H1 (cell line): Measurements from ENCODE around the gene PDZD2. TPM values are rescaled to one million over a fixed set of nuclear protein-coding genes. Genes with fewer than 3 reads are reported as not detected.

ENCODE experiments used
- CTCF ChIA-PET: fragments of 300-600 bp; sonication (Branson Sonifier 250); formaldehyde crosslinking; loops from one replicate; lab custom pipeline; 2021; ENCODE audit not compliant: partially characterized antibody; lab: Charles Lee
- POLR2A ChIA-PET: fragments of 300-600 bp; sonication (Branson Sonifier 250); formaldehyde crosslinking; loops from one replicate; lab custom pipeline; 2021; ENCODE audit warnings: inconsistent platforms; ENCODE audit not compliant: partially characterized antibody; lab: Charles Lee
- DNase-seq, 2 experiments: peaks; one replicate each; pipeline versions ENCODE4 v3.0.0 to v3.0.0-alpha.2; 2010 to 2022; ENCODE audit warnings: low spot score in 2 of 2, low read depth in 1 of 2, mixed read lengths in 1 of 2
- FAIRE-seq: peaks from 2 replicates; lab custom pipeline; 2011; peaks lifted over from hg19 to GRCh38; lab: Jason Lieb, UNC
- H2AFZ ChIP-seq: 2 replicates; pipeline ENCODE4 v1.8.1; 2012; ENCODE audit warnings: low read length, inconsistent platforms
- H2AK5ac ChIP-seq: 2 replicates; pipeline ENCODE4 v1.6.1; 2013; ENCODE audit warnings: low read depth, low read length
- H2BK120ac ChIP-seq: replicated peaks from 2 replicates; pipeline ENCODE3; 2013; ENCODE audit warnings: low read depth, low read length, inconsistent platforms
- H2BK12ac ChIP-seq: 2 replicates; pipeline ENCODE4 v1.6.1; 2013; ENCODE audit warnings: low read depth, low read length
- H2BK15ac ChIP-seq: 2 replicates; pipeline ENCODE4 v1.6.1; 2013; ENCODE audit warnings: low read length
- H2BK20ac ChIP-seq: 2 replicates; pipeline ENCODE4 v1.6.1; 2013; ENCODE audit warnings: low read length
- H2BK5ac ChIP-seq: 2 replicates; pipeline ENCODE4 v1.6.1; 2013; ENCODE audit warnings: low read depth, low read length
- H3K14ac ChIP-seq: 2 replicates; pipeline ENCODE4 v1.6.1; 2013; ENCODE audit warnings: inconsistent platforms; ENCODE audit not compliant: insufficient read length
- H3K18ac ChIP-seq: 2 replicates; pipeline ENCODE4 v1.6.1; 2013; ENCODE audit warnings: low read length; ENCODE audit errors: extremely low read depth
- H3K23ac ChIP-seq: 2 replicates; pipeline ENCODE4 v1.6.1; 2013; ENCODE audit warnings: inconsistent platforms; ENCODE audit not compliant: insufficient read length
- H3K23me2 ChIP-seq: 2 replicates; pipeline ENCODE4 v1.6.1; 2013; ENCODE audit warnings: low read depth, low read length
- H3K27ac ChIP-seq: 2 replicates; pipeline ENCODE4 v1.6.1; 2011; ENCODE audit warnings: low read depth, low read length, inconsistent platforms
- H3K27me3 ChIP-seq, 4 experiments: replicated peaks in 1 of 4; 1 replicate in 1 of 4; 2 replicates in 3 of 4; pipeline versions ENCODE4 v1.6.1 to v1.8.1; 2011 to 2013; ENCODE audit warnings: low read length in 3 of 4, mild to moderate bottlenecking in 3 of 4, inconsistent platforms in 2 of 4, mixed read lengths in 2 of 4, moderate library complexity in 1 of 4; ENCODE audit not compliant: control insufficient read depth in 3 of 4, insufficient read depth in 3 of 4; ENCODE audit errors: extremely low read depth in 1 of 4
- H3K36me3 ChIP-seq, 4 experiments: 2 replicates each; pipeline versions ENCODE4 v1.6.1 to v1.8.1; 2011 to 2013; ENCODE audit warnings: mild to moderate bottlenecking in 4 of 4, low read length in 3 of 4, moderate library complexity in 2 of 4, control low read depth in 1 of 4, inconsistent platforms in 1 of 4; ENCODE audit not compliant: insufficient read depth in 4 of 4, control insufficient read depth in 2 of 4
- H3K4ac ChIP-seq: replicated peaks from 2 replicates; pipeline ENCODE3; 2013; ENCODE audit warnings: low read length, low read depth, mixed read lengths, inconsistent platforms; ENCODE audit not compliant: insufficient read length
- H3K4me1 ChIP-seq, 4 experiments: replicated peaks in 1 of 4; 1 replicate in 1 of 4; 2 replicates in 3 of 4; pipeline versions ENCODE4 v1.6.1 to v1.8.1; 2011 to 2013; ENCODE audit warnings: low read length in 3 of 4, inconsistent platforms in 2 of 4, mixed read lengths in 1 of 4; ENCODE audit not compliant: insufficient read depth in 4 of 4, control insufficient read depth in 3 of 4
- H3K4me2 ChIP-seq, 2 experiments: 2 replicates each; pipeline versions ENCODE4 v1.6.1 to v1.8.1; 2011 to 2013; ENCODE audit warnings: low read depth in 2 of 2, low read length in 2 of 2, control low read depth in 1 of 2, inconsistent platforms in 1 of 2, mild to moderate bottlenecking in 1 of 2; ENCODE audit not compliant: insufficient read depth in 1 of 2
- H3K4me3 ChIP-seq, 4 experiments: fragments of 200-600, 300-600 bp in 1 of 4; sonication (generic), shearing (Covaris generic), sonication (Bioruptor Twin) in 1 of 4; 2 replicates each; pipeline versions ENCODE4 v1.5.1 to v1.8.1; 2011 to 2016; ENCODE audit warnings: low read length in 4 of 4, low read depth in 3 of 4, control low read depth in 2 of 4, inconsistent platforms in 2 of 4, mild to moderate bottlenecking in 2 of 4, mixed read lengths in 1 of 4, moderate library complexity in 1 of 4; ENCODE audit not compliant: insufficient read depth in 2 of 4; ENCODE audit errors: extremely low read depth in 1 of 4
- H3K56ac ChIP-seq: replicated peaks from 2 replicates; pipeline ENCODE3; 2013; ENCODE audit warnings: low read depth, mild to moderate bottlenecking, mixed read lengths, low read length, inconsistent platforms; ENCODE audit not compliant: insufficient read length
- H3K79me1 ChIP-seq: 2 replicates; pipeline ENCODE4 v1.6.1; 2013; ENCODE audit warnings: low read depth, low read length, control low read depth
- H3K79me2 ChIP-seq, 2 experiments: 2 replicates each; pipeline versions ENCODE4 v1.6.1 to v1.8.1; 2012 to 2013; ENCODE audit warnings: low read length in 2 of 2, mild to moderate bottlenecking in 2 of 2, inconsistent platforms in 1 of 2; ENCODE audit not compliant: insufficient read depth in 2 of 2, control insufficient read depth in 1 of 2
- H3K9ac ChIP-seq, 4 experiments: replicated peaks in 1 of 4; 1 replicate in 1 of 4; 2 replicates in 3 of 4; pipeline versions ENCODE4 v1.6.1 to v1.8.1; 2011 to 2013; ENCODE audit warnings: low read depth in 3 of 4, low read length in 3 of 4, control low read depth in 2 of 4, mild to moderate bottlenecking in 2 of 4, moderate library complexity in 2 of 4, inconsistent platforms in 1 of 4; ENCODE audit errors: extremely low read depth in 1 of 4
- H3K9me3 ChIP-seq, 2 experiments: 2 replicates each; pipeline versions ENCODE4 v1.6.1 to v1.8.1; 2012 to 2013; ENCODE audit warnings: mild to moderate bottlenecking in 2 of 2, moderate library complexity in 2 of 2, control low read depth in 1 of 2, inconsistent platforms in 1 of 2, low read depth in 1 of 2, low read length in 1 of 2, mixed read lengths in 1 of 2; ENCODE audit not compliant: insufficient read depth in 2 of 2
- H4K20me1 ChIP-seq, 2 experiments: replicated peaks in 1 of 2; 2 replicates each; pipeline versions ENCODE3 to v1.8.1; 2011 to 2013; ENCODE audit warnings: inconsistent platforms in 2 of 2, low read length in 2 of 2, mild to moderate bottlenecking in 1 of 2; ENCODE audit not compliant: insufficient read depth in 2 of 2, control insufficient read depth in 1 of 2
- H4K5ac ChIP-seq: 2 replicates; pipeline ENCODE4 v1.6.1; 2013; ENCODE audit warnings: low read length, low read depth, mixed read lengths, inconsistent platforms; ENCODE audit not compliant: insufficient read length
- H4K8ac ChIP-seq: 2 replicates; pipeline ENCODE4 v1.8.0; 2013; ENCODE audit warnings: mild to moderate bottlenecking, moderate library complexity, low read length, inconsistent platforms; ENCODE audit not compliant: insufficient read depth; ENCODE audit errors: extremely low read depth
- H4K91ac ChIP-seq: replicated peaks from 2 replicates; pipeline ENCODE3; 2013; ENCODE audit warnings: low read length, mixed read lengths, inconsistent platforms; ENCODE audit not compliant: insufficient read length
- BACH1 ChIP-seq: IDR thresholded peaks from 2 replicates; pipeline ENCODE4 v1.6.1; 2012; ENCODE audit warnings: low read length, improper control_type of control experiment
- CEBPB ChIP-seq: IDR thresholded peaks from 2 replicates; pipeline ENCODE4 v1.6.1; 2012; ENCODE audit warnings: low read depth, low read length
- CHD2 ChIP-seq: IDR thresholded peaks from 2 replicates; pipeline ENCODE4 v1.6.1; 2012; ENCODE audit warnings: low read length, improper control_type of control experiment
- FOSL1 ChIP-seq: IDR thresholded peaks from 2 replicates; pipeline ENCODE4 v1.6.1; 2011; ENCODE audit warnings: mild to moderate bottlenecking, low read depth, low read length, moderate library complexity; ENCODE audit not compliant: insufficient read depth
- GABPA ChIP-seq: IDR thresholded peaks from 2 replicates; pipeline ENCODE4 v1.6.1; 2011; ENCODE audit warnings: mild to moderate bottlenecking, low read length, moderate library complexity, borderline replicate concordance; ENCODE audit not compliant: insufficient read depth
- KDM4A ChIP-seq: IDR thresholded peaks from one replicate; pipeline ENCODE4 v1.7.1; 2012; ENCODE audit warnings: low read depth, mild to moderate bottlenecking, moderate library complexity, low read length, inconsistent platforms; ENCODE audit not compliant: severe bottlenecking
- MAFK ChIP-seq: IDR thresholded peaks from 2 replicates; pipeline ENCODE4 v1.6.1; 2012; ENCODE audit warnings: low read depth, mild to moderate bottlenecking, improper control_type of control experiment, low read length
- POLR2A ChIP-seq, 2 experiments: IDR thresholded peaks; 1 replicate in 1 of 2; 2 replicates in 1 of 2; pipeline ENCODE4 v1.6.1; 2011; ENCODE audit warnings: low read depth in 2 of 2, low read length in 2 of 2, mild to moderate bottlenecking in 2 of 2; ENCODE audit errors: control extremely low read depth in 1 of 2
- RBBP5 ChIP-seq: IDR thresholded peaks from 2 replicates; pipeline ENCODE4 v1.7.1; 2012; ENCODE audit warnings: low read depth, mild to moderate bottlenecking, inconsistent platforms, low read length, moderate library complexity, borderline replicate concordance
- RNF2 ChIP-seq: fragments of 200-900, 300-1000 bp; sonication (generic); IDR thresholded peaks from 2 replicates; pipeline ENCODE4 v1.7.1; 2016; ENCODE audit warnings: borderline replicate concordance, low read depth, mild to moderate bottlenecking, antibody characterized with exemption, low read length; ENCODE audit not compliant: poor library complexity, severe bottlenecking; ENCODE audit errors: missing control alignments
- SP2 ChIP-seq: IDR thresholded peaks from 2 replicates; pipeline ENCODE4 v1.6.1; 2012; ENCODE audit warnings: mild to moderate bottlenecking, low read length, inconsistent platforms
- SUZ12 ChIP-seq: fragments of 200-600 bp; sonication (generic); IDR thresholded peaks from 2 replicates; pipeline ENCODE4 v1.6.1; 2012; ENCODE audit warnings: mild to moderate bottlenecking, inconsistent platforms, low read length, moderate library complexity, mixed read lengths
- WGBS, 2 experiments: shearing (Covaris generic) in 1 of 2; methylation state at CpG; one replicate each; pipeline versions ENCODE4 v1.1.6 to v1.1.7; 2013 to 2015; ENCODE audit warnings: low lambda C conversion rate in 2 of 2, mixed read lengths in 2 of 2, inconsistent platforms in 1 of 2, low coverage in 1 of 2, missing lambda C conversion rate in 1 of 2; ENCODE audit not compliant: insufficient replicate concordance in 2 of 2, insufficient coverage in 1 of 2, insufficient read length in 1 of 2; ENCODE audit errors: extremely low coverage in 1 of 2, missing lambda C conversion rate in 1 of 2; 5-methylcytosine and 5-hydroxymethylcytosine counted together
- polyA plus RNA-seq, 7 experiments: library from polyadenylated mRNA; depleted of rRNA in 3 of 7; stranded (reverse) in 5 of 7; unstranded in 2 of 7; fragments of >200 nt in 5 of 7; fragments of 200-250 nt in 2 of 7; gene quantifications; 1 replicate in 5 of 7; 2 replicates in 1 of 7; 4 replicates in 1 of 7; pipeline versions ENCODE4 v1.2.1 to v1.2.3, GENCODE V29; 2011 to 2013; ENCODE audit warnings: missing spikeins in 2 of 7, mixed read lengths in 2 of 7
- total RNA-seq: library from RNA; stranded (reverse); fragmentation: NEBNext Ultra II Directional; extraction: Animal tissue kit (Norgen Biotek cat#: 25700); gene quantifications from 2 replicates; pipeline ENCODE4 v1.2.1, GENCODE V29; 2021

PDZD2 gene
- total and polyA plus RNA-seq, 2 of the 8 experiments (the other 6 are each of a cell fraction or from before 2014, with no cell fraction given) = 1.2 to 6.8 TPM

- DNase-seq (no peak), FAIRE-seq (no peak)
- peaks cover 0 to 13% (median 2%) of the 10 kb centered on the region in 4 experiments; a peak in 2 of 7 replicates for H3K4me1 ChIP-seq
- H4K20me1 ChIP-seq = peaks cover 14 to 20% of the 10 kb centered on the region in 2 experiments
- H3K27me3 ChIP-seq = no peaks in the 10 kb centered on the region
- H3K4me2 ChIP-seq = no peak overlapping the region
- no peak overlapping the region for H4K5ac ChIP-seq
- no peak for TF ChIP-seq RNF2
- TF ChIP-seq CHD2 = no peak
- no peak for TF ChIP-seq SP2
- no peak for TF ChIP-seq MAFK
- no peak for TF ChIP-seq BACH1
- TF ChIP-seq CEBPB = no peak
- no peak for TF ChIP-seq GABPA
- no peak for TF ChIP-seq SUZ12
- TF ChIP-seq POLR2A (IDR thresholded peaks at IDR 0.05; ENCODE audit: control extremely low read depth in 1 of 2, low read depth in 2 of 2, low read length in 2 of 2) = no peak
- no peak for TF ChIP-seq FOSL1
- no peak for TF ChIP-seq KDM4A
- no peak for TF ChIP-seq RBBP5
- no peak overlapping the region for H3K27ac ChIP-seq
- H2BK12ac ChIP-seq = no peak overlapping the region
- no peak overlapping the region for H2AFZ ChIP-seq
- H4K8ac ChIP-seq = no peak overlapping the region
- H3K9ac ChIP-seq = no peak overlapping the region
- peaks cover 11% of the 10 kb centered on the region for H3K79me1 ChIP-seq
- no peak overlapping the region for H2BK120ac ChIP-seq
- H3K79me2 ChIP-seq = peaks cover 13 to 91% of the 10 kb centered on the region in 2 experiments
- WGBS, 2 experiments = 96% methylated on average over 1 of the region's 1 CpG; no CpG with 5 or more reads in 1 of the 2 experiments
- H4K91ac ChIP-seq = no peak overlapping the region
- no peak overlapping the region for H2AK5ac ChIP-seq
- no peaks in the 10 kb centered on the region for H3K9me3 ChIP-seq
- ChIA-PET POLR2A (interaction anchor here (1.4 kb wide), 1 partner anchor 13 kb away, joined by 7 read pairs; the partner anchor contains the start of gene GOLPH3), CTCF (interaction anchor here (0.6 to 1.0 kb wide), 3 partner anchors 10 to 256 kb away, joined by 3 read pairs; no protein-coding TSS in a partner anchor)
- H3K4me3 ChIP-seq = no peak overlapping the region
- H3K23me2 ChIP-seq = no peaks in the 10 kb centered on the region; the same call in 1 of the 2 replicates
- H3K23ac ChIP-seq = no peak overlapping the region
- no peak overlapping the region for H2BK5ac ChIP-seq
- H3K14ac ChIP-seq = no peak overlapping the region
- H3K4ac ChIP-seq = no peak overlapping the region
- H2BK15ac ChIP-seq = no peak overlapping the region
- no peak overlapping the region for H3K56ac ChIP-seq
- H3K36me3 ChIP-seq = peaks cover 0 to 5% (median under 1%) of the 10 kb centered on the region in 4 experiments; a peak in 2 of 8 replicates
- no peak overlapping the region for H2BK20ac ChIP-seq
- H3K18ac ChIP-seq = no peak overlapping the region
Observed at GRCh38 chr5:32160228-32160627, 521.3 kb downstream of the PDZD2 start.
